Measurements from ENCODE around the gene PSAT1. TPM values are rescaled to one million over a fixed set of nuclear protein-coding genes. Genes with fewer than 3 reads are reported as not detected.

PSAT1 gene
- total and polyA plus RNA-seq, 2 of the 4 experiments (the other 2 are of a cell fraction): 77.2 to 88.4 TPM

- no peaks in the 10 kb centered on the region for H3K9me3 ChIP-seq (ENCODE audit: control insufficient read depth, insufficient read depth, low read length)
- H4K91ac ChIP-seq (ENCODE audit: insufficient read depth, low read depth, low read length): no peak overlapping the region
- H4K5ac ChIP-seq (ENCODE audit: low read depth, low read length): no peak overlapping the region
- no peak overlapping the region for H2AK9ac ChIP-seq (replicated peaks; ENCODE audit: low read depth, low read length, poor library complexity)
- H3K56ac ChIP-seq (ENCODE audit: extremely low read depth, insufficient read depth, low read length): no peak overlapping the region
- no peak overlapping the region for H3K4me2 ChIP-seq (ENCODE audit: low read depth, low read length)
- no peak overlapping the region for H4K8ac ChIP-seq (ENCODE audit: low read depth in 2 of 2, low read length in 2 of 2)
- no peak overlapping the region for H2BK5ac ChIP-seq (ENCODE audit: low read depth, low read length, poor library complexity, severe bottlenecking)
- no peaks in the 10 kb centered on the region for H3K36me3 ChIP-seq (ENCODE audit: control insufficient read depth, insufficient read depth, low read length)
- no peak overlapping the region for H2BK120ac ChIP-seq (ENCODE audit: low read depth, low read length)
- H2AFZ ChIP-seq (replicated peaks; ENCODE audit: low read length, poor library complexity): no peak overlapping the region
- CTCF ChIA-PET: no interaction called here
- in situ Hi-C loops (cut with MboI; ENCODE audit: low sequenced_read_pairs): no loop called here
- no peaks in the 10 kb centered on the region for H3K27me3 ChIP-seq (ENCODE audit: control insufficient read depth, insufficient read depth, low read length)
- dilution Hi-C loops (cut with HindIII; ENCODE audit: low sequenced_read_pairs, unreplicated experiment): no loop called here
- H3K4me3 ChIP-seq (ENCODE audit: insufficient read depth, low read depth, low read length): no peak overlapping the region
- no peak overlapping the region for H3K14ac ChIP-seq (replicated peaks; ENCODE audit: low read depth, low read length)
- no peak overlapping the region for H3K4ac ChIP-seq (ENCODE audit: low read depth, low read length)
- H3K9ac ChIP-seq (ENCODE audit: low read depth, low read length): no peak overlapping the region
- no peak overlapping the region for H3K27ac ChIP-seq (ENCODE audit: insufficient read depth, low read length)
- H3K9me1 ChIP-seq (ENCODE audit: insufficient read depth, low read length): no peaks in the 10 kb centered on the region; the same call in 1 of the 2 replicates
- TF ChIP-seq MAZ (IDR thresholded peaks at IDR 0.05; ENCODE audit: borderline replicate concordance, low read depth, low read length) (no peak), POLR2A (IDR thresholded peaks at IDR 0.05; ENCODE audit: low read depth, low read length) (no peak), RFX5 (IDR thresholded peaks at IDR 0.05; ENCODE audit: low read depth, low read length) (no peak), CTCF (conservative IDR thresholded peaks at IDR 0.05; ENCODE audit: low read depth, low read length) (no peak), RCOR1 (IDR thresholded peaks at IDR 0.05; ENCODE audit: insufficient replicate concordance, low read length) (no peak), NFE2L2 (IDR thresholded peaks at IDR 0.05; ENCODE audit: low read depth, low read length) (no peak), MXI1 (IDR thresholded peaks at IDR 0.05; ENCODE audit: borderline replicate concordance, low read depth, low read length) (no peak), ELK1 (IDR thresholded peaks at IDR 0.05; ENCODE audit: borderline replicate concordance, low read depth, low read length) (no peak), SMC3 (IDR thresholded peaks at IDR 0.05; ENCODE audit: low read depth, low read length) (no peak), CHD1 (IDR thresholded peaks at IDR 0.05; ENCODE audit: low read depth, low read length) (no peak), CEBPB (IDR thresholded peaks at IDR 0.05; ENCODE audit: low read depth, low read length) (no peak), USF2 (IDR thresholded peaks at IDR 0.05; ENCODE audit: low read depth, low read length) (no peak), FOS (IDR thresholded peaks at IDR 0.05; ENCODE audit: low read depth, low read length) (no peak), BHLHE40 (IDR thresholded peaks at IDR 0.05; ENCODE audit: low read depth, low read length) (no peak), RAD21 (IDR thresholded peaks at IDR 0.05; ENCODE audit: low read length) (no peak)
- no peak for ATAC-seq (ENCODE audit: low read depth)
- no peaks in the 10 kb centered on the region for H3K4me1 ChIP-seq (ENCODE audit: control insufficient read depth, insufficient read depth, low read length)
- H2AK5ac ChIP-seq (ENCODE audit: low read depth, low read length): no peak overlapping the region
- H2BK15ac ChIP-seq (ENCODE audit: low read depth, low read length): no peak overlapping the region
- H3K79me1 ChIP-seq (ENCODE audit: low read depth in 1 of 2, low read length in 2 of 2): no peaks in the 10 kb centered on the region
- POLR2A ChIA-PET (ENCODE audit: unreplicated experiment): no interaction called here
- no peak overlapping the region for H3K18ac ChIP-seq (ENCODE audit: low read depth, low read length)
- DNase-seq: no peak
- intact Hi-C loops (cut with micrococcal nuclease): no loop called here
- H2BK20ac ChIP-seq (ENCODE audit: low read depth, low read length): no peak overlapping the region
- no peaks in the 10 kb centered on the region for H4K20me1 ChIP-seq (ENCODE audit: insufficient read depth, low read length)
- H3K23ac ChIP-seq (ENCODE audit: low read depth, low read length): no peak overlapping the region
- no TSS peak for BruUV-seq (replicated peaks)
Measured at GRCh38 chr9:78249542-78249941, 47.4 kb upstream of the PSAT1 start.

Data from IMR-90 (cell line).